Astrocyte of the spinal cord (primary cell): ENCODE data around the gene SLC5A1.
"Not testable (repeated sequence)": the region's sequence is repeated elsewhere in the genome, so short reads cannot be mapped to it uniquely, and the experiment has no call there.

Experiments used
- DNase-seq: peaks from one replicate; pipeline ENCODE4 v3.0.0; 2011; ENCODE audit warnings: low read depth, low spot score
- H3K4me3 ChIP-seq: 2 replicates; pipeline ENCODE4 v1.5.1; 2011; ENCODE audit warnings: low read depth, mild to moderate bottlenecking, low read length, moderate library complexity
- in situ Hi-C: cut with HindIII; loops from 2 replicates; pipeline ENCODE4 v1.10.0; 2017; ENCODE audit warnings: low sequenced_read_pairs
- TF ChIP-seq, protein P1 (sequence below): IDR thresholded peaks from 2 replicates; pipeline ENCODE4 v1.5.1; 2012; ENCODE audit warnings: low read depth, mild to moderate bottlenecking, low read length, inconsistent platforms

SLC5A1 gene

DNA sequence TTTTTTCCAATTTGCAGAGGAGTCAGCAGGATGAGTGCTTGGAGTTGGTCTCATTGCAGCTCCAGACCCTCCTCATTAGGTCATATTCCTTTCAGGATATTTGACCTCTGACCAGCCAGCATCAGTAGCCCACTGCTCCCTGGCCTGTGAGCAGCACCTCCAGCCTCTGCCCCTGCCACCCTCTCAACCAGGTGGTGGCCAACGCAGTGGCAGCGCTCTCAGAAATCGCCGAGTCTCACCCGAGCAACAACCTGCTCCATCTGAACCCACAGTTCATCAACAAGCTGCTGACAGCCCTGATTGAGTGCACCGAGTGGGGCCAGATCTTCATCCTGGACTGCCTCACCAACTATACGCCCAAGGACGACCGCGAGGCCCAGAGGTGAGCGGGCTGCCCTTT is 89.1 kb downstream of the SLC5A1 start:
- DNase-seq, result no peak
- TF ChIP-seq, protein P1, sequence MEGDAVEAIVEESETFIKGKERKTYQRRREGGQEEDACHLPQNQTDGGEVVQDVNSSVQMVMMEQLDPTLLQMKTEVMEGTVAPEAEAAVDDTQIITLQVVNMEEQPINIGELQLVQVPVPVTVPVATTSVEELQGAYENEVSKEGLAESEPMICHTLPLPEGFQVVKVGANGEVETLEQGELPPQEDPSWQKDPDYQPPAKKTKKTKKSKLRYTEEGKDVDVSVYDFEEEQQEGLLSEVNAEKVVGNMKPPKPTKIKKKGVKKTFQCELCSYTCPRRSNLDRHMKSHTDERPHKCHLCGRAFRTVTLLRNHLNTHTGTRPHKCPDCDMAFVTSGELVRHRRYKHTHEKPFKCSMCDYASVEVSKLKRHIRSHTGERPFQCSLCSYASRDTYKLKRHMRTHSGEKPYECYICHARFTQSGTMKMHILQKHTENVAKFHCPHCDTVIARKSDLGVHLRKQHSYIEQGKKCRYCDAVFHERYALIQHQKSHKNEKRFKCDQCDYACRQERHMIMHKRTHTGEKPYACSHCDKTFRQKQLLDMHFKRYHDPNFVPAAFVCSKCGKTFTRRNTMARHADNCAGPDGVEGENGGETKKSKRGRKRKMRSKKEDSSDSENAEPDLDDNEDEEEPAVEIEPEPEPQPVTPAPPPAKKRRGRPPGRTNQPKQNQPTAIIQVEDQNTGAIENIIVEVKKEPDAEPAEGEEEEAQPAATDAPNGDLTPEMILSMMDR, result no peak
- no peak overlapping the region for H3K4me3 ChIP-seq
- in situ Hi-C loops, result no loop called here

DNA sequence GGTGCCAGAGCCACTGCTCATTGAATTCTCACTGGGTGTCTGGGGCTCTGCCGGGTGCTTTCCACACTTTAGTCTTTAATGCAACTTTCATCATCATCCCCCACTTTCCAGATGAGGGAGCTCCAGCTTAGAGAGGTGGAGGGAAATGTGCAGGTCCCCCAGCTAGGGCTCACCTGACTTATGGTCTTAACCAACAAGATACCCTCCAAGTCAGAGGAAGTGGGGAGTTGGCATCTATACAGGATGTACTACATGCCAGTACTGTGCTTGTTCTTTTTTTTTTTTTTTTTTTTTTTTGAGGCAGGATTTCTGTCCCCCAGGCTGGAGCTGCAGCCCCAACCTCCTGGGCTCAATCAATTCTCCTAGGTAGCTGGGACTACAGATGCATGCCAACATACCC is 89.7 kb downstream of the SLC5A1 start:
- TF ChIP-seq, protein P1, result no peak
- in situ Hi-C loops, result no loop called here
- DNase-seq, result no peak
- no peak overlapping the region for H3K4me3 ChIP-seq

DNA sequence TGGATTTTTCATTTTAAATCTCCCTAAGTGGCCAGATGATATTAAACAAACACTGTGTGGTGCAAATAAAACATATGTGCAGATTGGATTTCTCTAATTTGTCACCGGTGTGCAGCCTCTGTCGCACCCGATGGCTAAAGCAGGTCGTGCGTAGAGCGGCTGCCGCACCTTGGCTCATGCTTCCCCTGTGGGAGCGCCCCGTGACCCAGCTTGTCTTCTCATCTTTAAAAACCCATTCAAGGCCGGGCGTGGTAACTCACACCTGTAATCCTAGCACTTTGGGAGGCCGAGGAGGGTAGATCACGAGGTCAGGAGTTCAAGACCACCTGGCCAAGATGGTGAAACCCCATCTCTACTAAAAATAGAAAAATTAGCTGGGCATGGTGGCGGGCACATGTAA is 91.7 kb downstream of the SLC5A1 start:
- in situ Hi-C loops, H3K4me3 ChIP-seq: not testable (repeated sequence)

DNA sequence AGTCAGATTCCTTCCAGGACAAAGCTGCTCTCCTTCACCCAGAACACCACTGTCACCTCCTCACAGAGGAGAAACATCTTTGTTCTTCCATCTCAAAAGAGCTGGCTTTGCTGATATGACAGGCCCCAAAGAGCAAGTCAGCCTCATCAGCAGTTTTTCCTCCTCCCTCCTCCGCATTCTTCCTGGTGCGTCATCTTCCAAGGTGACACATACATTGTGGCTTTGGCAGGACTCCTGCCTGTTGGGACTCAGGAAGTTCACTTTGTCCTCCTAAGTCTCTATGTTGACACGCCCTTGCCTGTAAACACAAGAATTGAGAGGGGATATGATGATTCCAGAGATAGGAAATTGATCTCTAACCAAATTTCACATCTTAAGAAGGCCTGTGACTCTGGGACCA is 92.9 kb downstream of the SLC5A1 start:
- H3K4me3 ChIP-seq, in situ Hi-C loops: not testable (repeated sequence)
- peak; percentile 51 for DNase-seq

More for the DNA sequence above, 91.7 kb downstream of the SLC5A1 start:
- DNase-seq, result not testable (repeated sequence)

DNA sequence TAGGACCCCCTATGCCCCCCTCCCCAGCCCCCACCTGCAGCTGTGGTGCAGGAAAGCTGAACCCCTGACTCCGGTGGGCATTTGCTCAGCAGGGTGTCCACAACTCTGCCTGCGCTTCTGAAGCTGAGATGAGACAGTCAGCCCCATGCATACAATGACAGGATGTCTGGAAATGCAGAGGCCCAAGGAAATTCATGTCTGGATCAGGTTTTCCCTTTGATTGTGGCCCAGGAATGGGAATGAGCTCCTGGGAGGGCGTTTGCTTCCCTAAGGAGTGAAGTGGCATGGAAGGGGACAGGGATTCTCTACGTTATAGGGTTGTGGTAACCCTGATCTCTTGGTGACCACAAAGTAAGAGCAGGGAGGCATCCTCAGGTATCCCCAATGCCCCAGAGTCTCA is 93.8 kb downstream of the SLC5A1 start:
- H3K4me3 ChIP-seq, DNase-seq, in situ Hi-C loops: not testable (repeated sequence)

DNA sequence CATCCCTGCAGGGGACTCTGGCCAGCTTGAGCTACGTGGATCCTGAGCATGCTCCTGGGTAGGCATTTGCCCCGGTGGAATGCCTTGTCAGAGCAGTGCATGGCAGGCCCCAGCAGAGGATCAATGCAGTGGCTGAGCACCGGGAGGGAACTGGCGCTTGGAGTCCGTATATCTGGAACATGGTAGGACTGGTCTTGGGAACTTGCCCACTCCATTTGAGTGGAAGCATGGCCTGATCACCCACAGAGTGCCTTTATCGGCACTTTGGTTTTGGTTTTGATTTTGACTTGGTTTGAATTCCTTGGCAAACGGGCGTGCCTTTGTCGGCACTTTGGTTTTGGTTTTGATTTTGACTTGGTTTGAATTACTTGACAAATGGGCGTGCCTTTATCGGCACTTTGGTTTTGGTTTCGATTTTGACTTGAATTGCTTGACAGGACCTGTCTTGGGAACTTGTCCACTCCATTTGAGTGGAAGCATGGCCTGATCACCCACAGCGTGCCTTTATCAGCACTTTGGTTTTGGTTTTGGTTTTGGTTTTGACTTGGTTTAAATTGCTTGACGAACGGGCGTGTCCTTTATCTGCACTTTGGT is 94.8 kb downstream of the SLC5A1 start:
- DNase-seq, in situ Hi-C loops: not testable (repeated sequence)

DNA sequence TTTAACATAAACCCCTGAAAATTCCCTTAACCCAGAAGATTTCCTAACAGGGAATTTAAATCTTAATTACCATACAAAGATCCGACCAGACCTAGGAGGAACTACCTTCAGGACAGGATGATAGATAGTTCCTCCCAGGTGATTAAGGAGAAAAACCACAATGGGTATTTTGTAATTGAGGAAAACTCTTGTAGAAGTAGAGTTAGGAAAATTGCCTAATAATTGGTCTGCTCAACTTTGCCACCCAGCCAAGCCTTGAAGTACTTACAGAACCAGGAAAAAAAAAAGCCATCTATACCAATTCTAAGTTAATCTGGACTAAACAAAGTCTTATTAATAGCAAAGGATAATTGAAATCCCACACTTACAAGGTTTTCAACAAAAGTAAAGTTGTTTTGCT is 95.5 kb downstream of the SLC5A1 start:
- DNase-seq, in situ Hi-C loops, H3K4me3 ChIP-seq: not testable (repeated sequence)

More for the DNA sequence above, 94.8 kb downstream of the SLC5A1 start:
- not testable (repeated sequence) for H3K4me3 ChIP-seq

DNA sequence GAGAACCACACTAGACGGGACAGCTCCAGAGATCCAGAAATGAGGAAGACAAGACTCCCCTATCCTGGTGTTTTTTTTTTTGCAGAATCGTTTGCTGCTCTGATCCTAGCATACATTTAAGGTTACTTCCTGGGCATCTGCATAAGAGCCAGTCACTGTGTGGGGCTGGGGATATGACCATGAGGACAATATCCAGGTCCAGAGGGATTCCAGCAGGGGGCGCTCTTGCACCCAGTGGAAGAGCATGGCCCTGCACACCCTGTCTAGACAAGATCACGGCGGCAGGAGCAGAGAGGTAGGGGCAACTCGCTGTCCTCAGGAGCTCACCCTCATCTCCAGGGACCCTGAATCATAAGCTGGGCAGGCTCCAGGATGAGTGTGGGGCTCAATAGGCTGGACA is 97.6 kb downstream of the SLC5A1 start:
- in situ Hi-C loops, DNase-seq, H3K4me3 ChIP-seq: not testable (repeated sequence)
- TF ChIP-seq, protein P1, result peak; percentile 28

DNA sequence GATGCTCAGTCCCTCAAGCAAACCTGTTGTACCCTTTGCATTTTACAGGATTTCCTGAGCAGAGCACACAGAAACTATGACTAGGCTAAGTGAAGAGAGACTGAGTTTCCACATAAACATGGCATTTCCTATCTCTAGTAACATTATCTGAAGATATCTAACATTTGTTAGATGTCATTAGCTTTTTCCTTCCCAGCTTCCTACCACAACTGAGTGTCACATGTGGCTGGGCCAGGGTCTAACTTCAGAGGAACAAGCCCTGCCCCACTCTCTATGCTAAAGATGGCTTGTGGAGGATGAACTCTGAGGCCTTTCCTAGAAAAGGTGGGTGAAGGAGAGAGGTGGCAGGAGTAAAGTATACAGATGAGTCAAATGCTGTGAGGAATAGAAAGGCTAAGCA is 99.5 kb downstream of the SLC5A1 start:
- no peak for DNase-seq
- no peak overlapping the region for H3K4me3 ChIP-seq
- TF ChIP-seq, protein P1, result no peak
- in situ Hi-C loops, result no loop called here
